OCI-LY3 (cell line): ENCODE results near the gene SCN9A.

Experiments
- H2AFZ ChIP-seq: fragments of 200-600, 300-600 bp; shearing (Covaris generic); 2 replicates; pipeline ENCODE4 v1.6.0; 2014; ENCODE audit warnings: antibody characterized with exemption, low read depth, low read length
- H3K27ac ChIP-seq: fragments of 200-600, 300-600 bp; sonication (generic); 2 replicates; pipeline ENCODE4 v1.5.1; 2014; ENCODE audit warnings: mild to moderate bottlenecking, low read length, moderate library complexity, mixed read lengths
- H3K27me3 ChIP-seq: fragments of 200-600, 300-600 bp; sonication (generic); 2 replicates; pipeline ENCODE4 v1.6.1; 2014; ENCODE audit warnings: low read depth, low read length, mixed read lengths
- H3K36me3 ChIP-seq: fragments of 200-600, 300-600 bp; sonication (generic); replicated peaks from 2 replicates; pipeline ENCODE3; 2014; ENCODE audit warnings: low read depth, low read length, mixed read lengths
- H3K4me1 ChIP-seq: fragments of 300-600, 200-600 bp; sonication (generic); 2 replicates; pipeline ENCODE4 v1.6.1; 2014; ENCODE audit warnings: low read length, mixed read lengths
- H3K4me2 ChIP-seq: fragments of 200-600, 300-600 bp; sonication (generic); 2 replicates; pipeline ENCODE4 v1.6.1; 2014; ENCODE audit warnings: low read length, mixed read lengths
- H3K4me3 ChIP-seq: fragments of 300-600, 200-600 bp; sonication (generic); 2 replicates; pipeline ENCODE4 v1.5.1; 2014; ENCODE audit warnings: antibody characterized with exemption, mild to moderate bottlenecking, low read length, moderate library complexity
- H3K79me2 ChIP-seq: fragments of 300-600, 200-600 bp; shearing (Covaris generic); 2 replicates; pipeline ENCODE4 v1.6.1; 2014; ENCODE audit warnings: mild to moderate bottlenecking, low read length, mixed read lengths
- H3K9ac ChIP-seq: fragments of 300-600, 200-600 bp; shearing (Covaris generic); 2 replicates; pipeline ENCODE4 v1.6.0; 2014; ENCODE audit warnings: mild to moderate bottlenecking, low read length, moderate library complexity
- H3K9me3 ChIP-seq: fragments of 200-600, 300-600 bp; shearing (Covaris generic); 2 replicates; pipeline ENCODE4 v1.6.1; 2014; ENCODE audit warnings: low read length, mixed read lengths; ENCODE audit not compliant: insufficient read depth
- H4K20me1 ChIP-seq: fragments of 200-600, 300-600 bp; sonication (generic); 2 replicates; pipeline ENCODE4 v1.6.1; 2016; ENCODE audit warnings: low read length, mixed read lengths; ENCODE audit not compliant: insufficient read depth
- CTCF ChIP-seq: fragments of 200-600, 300-600 bp; sonication (generic); IDR thresholded peaks from 2 replicates; pipeline ENCODE4 v1.5.1; 2014; ENCODE audit warnings: antibody characterized with exemption, low read length, low read depth
- EZH2phosphoT487 ChIP-seq: fragments of 200-600 bp; shearing (Covaris generic); IDR thresholded peaks from 2 replicates; pipeline ENCODE4 v1.6.1; 2018; ENCODE audit warnings: antibody characterized with exemption, mixed run types, low read depth

SCN9A gene

DNA sequence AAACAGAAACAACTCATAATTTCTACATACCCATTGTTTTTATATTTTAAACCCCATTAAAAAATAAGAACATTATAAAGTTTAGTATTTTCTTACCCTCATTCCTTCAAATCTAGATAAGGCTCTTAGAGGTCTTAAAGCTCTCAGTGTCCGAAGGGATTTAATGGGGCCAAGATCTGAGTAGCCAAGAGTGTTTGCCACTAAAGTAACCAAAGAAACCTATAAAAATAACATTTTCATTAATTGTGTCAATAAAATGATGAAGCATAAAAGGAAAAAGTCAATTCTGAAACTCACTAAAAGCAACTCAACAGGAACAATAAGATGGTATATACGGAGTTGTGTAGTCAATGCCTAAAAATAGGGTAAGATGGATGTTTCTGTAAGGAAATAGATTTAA is 142.5 kb downstream of the SCN9A start:
- no peaks in the 10 kb centered on the region for H3K4me1 ChIP-seq

DNA sequence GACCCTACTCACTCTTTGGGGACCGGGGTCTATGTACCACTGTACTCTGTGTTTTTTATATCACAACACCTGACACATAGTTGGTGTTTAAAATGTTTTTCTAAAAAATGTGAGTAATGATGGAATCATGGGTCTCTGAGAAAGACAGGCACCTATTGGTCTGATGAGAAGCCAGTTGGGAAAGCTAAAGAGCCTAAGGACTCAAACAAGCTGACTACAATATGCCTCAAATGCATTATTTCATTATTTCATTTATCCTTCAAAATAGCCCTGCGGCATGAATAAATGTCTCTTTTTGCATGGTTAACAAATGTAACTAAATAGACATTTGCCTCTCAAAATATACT is 145.0 kb downstream of the SCN9A start:
- H3K9me3 ChIP-seq, result no peaks in the 10 kb centered on the region
- no peak overlapping the region for H3K9ac ChIP-seq
- H3K4me3 ChIP-seq, result no peak overlapping the region
- H3K4me1 ChIP-seq, result no peaks in the 10 kb centered on the region
- no peak overlapping the region for H3K27ac ChIP-seq
- no peaks in the 10 kb centered on the region for H3K79me2 ChIP-seq
- no peaks in the 10 kb centered on the region for H4K20me1 ChIP-seq
- TF ChIP-seq EZH2phosphoT487, result no peak
- TF ChIP-seq CTCF, result no peak
- no peaks in the 10 kb centered on the region for H3K27me3 ChIP-seq
- no peak overlapping the region for H3K4me2 ChIP-seq
- H2AFZ ChIP-seq, result no peak overlapping the region
- H3K36me3 ChIP-seq, result no peaks in the 10 kb centered on the region

More for the DNA sequence above, 142.5 kb downstream of the SCN9A start:
- Histone ChIP-seq H3K4me2 (no peak overlapping the region), H3K27ac (no peak overlapping the region), H3K9ac (no peak overlapping the region), H3K27me3 (no peaks in the 10 kb centered on the region), H4K20me1 (no peaks in the 10 kb centered on the region), H3K4me3 (no peak overlapping the region), H2AFZ (no peak overlapping the region), H3K9me3 (no peaks in the 10 kb centered on the region), H3K36me3 (no peaks in the 10 kb centered on the region), H3K79me2 (no peaks in the 10 kb centered on the region)
- TF ChIP-seq CTCF (no peak), EZH2phosphoT487 (no peak)

- no peaks in the 10 kb centered on the region for H3K4me1 ChIP-seq
- no peaks in the 10 kb centered on the region for H3K9me3 ChIP-seq
- H4K20me1 ChIP-seq, result no peaks in the 10 kb centered on the region
- no peak overlapping the region for H3K4me2 ChIP-seq
- H3K27ac ChIP-seq, result no peak overlapping the region
- no peak overlapping the region for H3K4me3 ChIP-seq
- no peak overlapping the region for H3K9ac ChIP-seq
- no peaks in the 10 kb centered on the region for H3K27me3 ChIP-seq
- no peaks in the 10 kb centered on the region for H3K79me2 ChIP-seq
- no peak for TF ChIP-seq EZH2phosphoT487
- no peak for TF ChIP-seq CTCF
- H2AFZ ChIP-seq, result no peak overlapping the region
- H3K36me3 ChIP-seq, result no peaks in the 10 kb centered on the region
Observed at GRCh38 chr2:166230024-166230723, 145.6 kb downstream of the SCN9A start.

GRCh38 chr2:166229678-166230023 is 146.1 kb downstream of the SCN9A start:
- H2AFZ ChIP-seq, result no peak overlapping the region
- no peak overlapping the region for H3K27ac ChIP-seq
- no peak for TF ChIP-seq CTCF
- TF ChIP-seq EZH2phosphoT487, result no peak
- no peaks in the 10 kb centered on the region for H3K36me3 ChIP-seq
- no peak overlapping the region for H3K4me3 ChIP-seq
- H3K79me2 ChIP-seq, result no peaks in the 10 kb centered on the region
- no peaks in the 10 kb centered on the region for H3K4me1 ChIP-seq
- H3K9ac ChIP-seq, result no peak overlapping the region
- no peaks in the 10 kb centered on the region for H3K27me3 ChIP-seq
- no peaks in the 10 kb centered on the region for H4K20me1 ChIP-seq
- no peaks in the 10 kb centered on the region for H3K9me3 ChIP-seq
- H3K4me2 ChIP-seq, result no peak overlapping the region
